MCF 10A (cell line): Measurements from ENCODE around the gene PABPC1L. TPM values are rescaled to one million over a fixed set of nuclear protein-coding genes. Genes with fewer than 3 reads are reported as not detected.

Experiments
- BruUV-seq: library from RNA; stranded (reverse); fragments of 400-500 nt; replicated peaks from 2 replicates; lab custom pipeline; 2021; lab: Mats Ljungman, UMichigan
- CTCF ChIA-PET: fragments of 300-600 bp; sonication (Branson Sonifier 250); formaldehyde crosslinking; extraction: SDS; loops from one replicate; lab custom pipeline; 2021; ENCODE audit warnings: antibody characterized with exemption, inconsistent platforms; lab: Yijun Ruan, JAX
- POLR2A ChIA-PET: fragments of 300-600, 350-650 bp; sonication (Branson Sonifier 250); formaldehyde crosslinking; extraction: SDS; loops from one replicate; lab custom pipeline; 2020; ENCODE audit warnings: antibody characterized with exemption, inconsistent platforms; lab: Yijun Ruan, JAX
- DNase-seq: peaks from one replicate; pipeline ENCODE4 v3.0.0-alpha.2; 2018; ENCODE audit not compliant: unreplicated experiment
- H3K27ac Mint-ChIP-seq: one replicate; pipeline ENCODE4 v1.8.0; 2022; ENCODE audit warnings: mild to moderate bottlenecking, low read depth, mixed read lengths; ENCODE audit not compliant: unreplicated experiment
- H3K27me3 Mint-ChIP-seq: one replicate; pipeline ENCODE4 v1.8.0; 2022; ENCODE audit warnings: mixed read lengths; ENCODE audit not compliant: insufficient read depth, unreplicated experiment
- H3K36me3 Mint-ChIP-seq: one replicate; pipeline ENCODE4 v1.8.0; 2022; ENCODE audit warnings: mild to moderate bottlenecking, moderate library complexity, mixed read lengths; ENCODE audit not compliant: insufficient read depth, unreplicated experiment
- H3K4me1 Mint-ChIP-seq: one replicate; pipeline ENCODE4 v1.8.0; 2022; ENCODE audit warnings: mixed read lengths; ENCODE audit not compliant: insufficient read depth, unreplicated experiment
- H3K4me3 Mint-ChIP-seq: one replicate; pipeline ENCODE4 v1.8.0; 2022; ENCODE audit warnings: mild to moderate bottlenecking, moderate library complexity, mixed read lengths; ENCODE audit not compliant: unreplicated experiment
- H3K9me3 Mint-ChIP-seq: one replicate; pipeline ENCODE4 v1.8.0; 2022; ENCODE audit warnings: mixed read lengths; ENCODE audit not compliant: unreplicated experiment
- CTCF ChIP-seq: fragments of 200-600 bp; IDR thresholded peaks from one replicate; pipeline ENCODE4 v1.8.0; 2022; ENCODE audit warnings: antibody characterized with exemption, mild to moderate bottlenecking; ENCODE audit not compliant: unreplicated experiment
- intact Hi-C: fragments of 100-400 bp; cut with micrococcal nuclease; formaldehyde crosslinking; loops from 2 replicates; pipeline ENCODE4 v1.14.1; 2022
- total RNA-seq: library from RNA; stranded (reverse); gene quantifications from 2 replicates; pipeline ENCODE4 v1.2.3, GENCODE V29; 2022

The PABPC1L gene
- total RNA-seq, 1 experiment from 2014 or later = 150 TPM

- CTCF ChIA-PET = interaction anchor here (1.1 to 1.2 kb wide), 2 partner anchors 9 to 21 kb away, joined by 3 to 4 read pairs; no protein-coding TSS in a partner anchor
- Mint-ChIP-seq H3K9me3 (no peaks in the 10 kb centered on the region), H3K36me3 (peaks cover 6% of the 10 kb centered on the region), H3K27ac (no peak overlapping the region), H3K4me1 (no peaks in the 10 kb centered on the region), H3K4me3 (no peak overlapping the region), H3K27me3 (no peaks in the 10 kb centered on the region)
- no peak for TF ChIP-seq CTCF
- POLR2A ChIA-PET = interaction anchor here (0.7 to 0.9 kb wide), 2 partner anchors 10 to 15 kb away, joined by 3 to 4 read pairs; no protein-coding TSS in a partner anchor
- BruUV-seq = no TSS peak
- DNase-seq = no peak
- intact Hi-C loops = no loop called here
Measured at GRCh38 chr20:44916586-44916985, 6.7 kb downstream of the PABPC1L start.

GRCh38 chr20:44917399-44917798 is 7.5 kb downstream of the PABPC1L start:
- TF ChIP-seq CTCF = no peak

GRCh38 chr20:44918342-44918741 is 8.5 kb downstream of the PABPC1L start:
- Mint-ChIP-seq H3K9me3 (no peaks in the 10 kb centered on the region), H3K4me1 (no peaks in the 10 kb centered on the region), H3K36me3 (no peaks in the 10 kb centered on the region), H3K4me3 (no peak overlapping the region), H3K27ac (no peak overlapping the region), H3K27me3 (no peaks in the 10 kb centered on the region)
- intact Hi-C loops = no loop called here
- BruUV-seq = no TSS peak
- CTCF ChIA-PET = interaction anchor here (0.6 to 1.5 kb wide), 5 partner anchors 12 to 210 kb away, joined by 3 to 4 read pairs (median 3); no protein-coding TSS in a partner anchor
- DNase-seq = no peak
- no peak for TF ChIP-seq CTCF
- POLR2A ChIA-PET = interaction anchor here (0.6 kb wide), 1 partner anchor 9 kb away, joined by 3 read pairs; the partner anchor contains the start of gene PABPC1L

More at GRCh38 chr20:44917399-44917798, 7.5 kb downstream of the PABPC1L start:
- intact Hi-C loops = no loop called here
- no peak overlapping the region for H3K4me3 Mint-ChIP-seq
- H3K4me1 Mint-ChIP-seq = no peaks in the 10 kb centered on the region
- no peaks in the 10 kb centered on the region for H3K27me3 Mint-ChIP-seq
- BruUV-seq = no TSS peak
- POLR2A ChIA-PET = interaction anchor here (0.6 kb wide), 1 partner anchor 42 kb away, joined by 3 read pairs; no protein-coding TSS in a partner anchor
- H3K27ac Mint-ChIP-seq = no peak overlapping the region
- H3K9me3 Mint-ChIP-seq = no peaks in the 10 kb centered on the region
- peaks cover 6% of the 10 kb centered on the region for H3K36me3 Mint-ChIP-seq
- CTCF ChIA-PET = interaction anchor here (0.5 to 1.5 kb wide), 4 partner anchors 8 to 344 kb away, joined by 3 to 4 read pairs (median 3); no protein-coding TSS in a partner anchor
- no peak for DNase-seq

GRCh38 chr20:44918761-44919160 is 8.9 kb downstream of the PABPC1L start:
- Mint-ChIP-seq H3K27me3 (no peaks in the 10 kb centered on the region), H3K9me3 (no peaks in the 10 kb centered on the region), H3K4me3 (no peak overlapping the region), H3K36me3 (no peaks in the 10 kb centered on the region), H3K27ac (no peak overlapping the region), H3K4me1 (no peaks in the 10 kb centered on the region)
- intact Hi-C loops = no loop called here
- TF ChIP-seq CTCF = no peak
- CTCF ChIA-PET = interaction anchor here (0.6 to 1.5 kb wide), 5 partner anchors 12 to 210 kb away, joined by 3 to 4 read pairs (median 3); no protein-coding TSS in a partner anchor
- POLR2A ChIA-PET = no interaction called here
- BruUV-seq = no TSS peak
- no peak for DNase-seq
